Mesenchymal stem cell (in vitro differentiated cells and primary cell): Measurements from ENCODE around the gene CCDC171.

Experiments
- DNase-seq: peaks from one replicate; pipeline ENCODE4 v3.0.0-alpha.2; 2013
- H2AFZ ChIP-seq: one replicate; pipeline ENCODE4 v1.6.1; 2013; ENCODE audit warnings: low read depth, mild to moderate bottlenecking, control low read depth, inconsistent platforms, low read length, moderate library complexity
- H2AK5ac ChIP-seq: 2 replicates; pipeline ENCODE4 v1.6.1; 2013; ENCODE audit warnings: low read length, moderate library complexity, mild to moderate bottlenecking, inconsistent platforms; ENCODE audit not compliant: severe bottlenecking
- H2BK120ac ChIP-seq: one replicate; pipeline ENCODE4 v1.6.1; 2013; ENCODE audit warnings: low read depth, mild to moderate bottlenecking, inconsistent platforms, low read length, moderate library complexity
- H2BK12ac ChIP-seq, 2 experiments: one replicate each; pipeline ENCODE4 v1.6.1; 2013; ENCODE audit warnings: inconsistent platforms in 2 of 2, low read length in 2 of 2, mild to moderate bottlenecking in 2 of 2, moderate library complexity in 2 of 2, control low read depth in 1 of 2
- H2BK15ac ChIP-seq: one replicate; pipeline ENCODE4 v1.6.1; 2013; ENCODE audit warnings: mild to moderate bottlenecking, low read depth, inconsistent platforms; ENCODE audit not compliant: poor library complexity, severe bottlenecking
- H2BK5ac ChIP-seq: 2 replicates; pipeline ENCODE4 v1.6.1; 2013; ENCODE audit warnings: low read depth, mild to moderate bottlenecking, low read length, control low read depth, inconsistent platforms; ENCODE audit not compliant: poor library complexity, severe bottlenecking
- H3K14ac ChIP-seq, 2 experiments: one replicate each; pipeline ENCODE4 v1.6.1; 2013; ENCODE audit warnings: inconsistent platforms in 2 of 2, low read length in 2 of 2, control low read depth in 1 of 2, mild to moderate bottlenecking in 1 of 2, moderate library complexity in 1 of 2
- H3K18ac ChIP-seq, 2 experiments: one replicate each; pipeline ENCODE4 v1.6.1; 2013; ENCODE audit warnings: inconsistent platforms in 2 of 2, low read length in 2 of 2, control low read depth in 1 of 2, low read depth in 1 of 2, mild to moderate bottlenecking in 1 of 2
- H3K23ac ChIP-seq, 2 experiments: one replicate each; pipeline ENCODE4 v1.6.1; 2013; ENCODE audit warnings: inconsistent platforms in 2 of 2, low read length in 2 of 2, mild to moderate bottlenecking in 2 of 2, moderate library complexity in 2 of 2, control low read depth in 1 of 2
- H3K27ac ChIP-seq: 2 replicates; pipeline ENCODE4 v1.5.1; 2013; ENCODE audit warnings: mild to moderate bottlenecking, moderate library complexity, low read length, control low read depth, inconsistent platforms; ENCODE audit not compliant: poor library complexity, severe bottlenecking
- H3K27me3 ChIP-seq, 2 experiments: 2 replicates each; pipeline versions ENCODE4 v1.6.1 to v1.7.0; 2013; ENCODE audit warnings: low read length in 2 of 2, mild to moderate bottlenecking in 2 of 2, moderate library complexity in 2 of 2, control low read depth in 1 of 2, inconsistent platforms in 1 of 2; ENCODE audit not compliant: control insufficient read depth in 1 of 2, insufficient read depth in 1 of 2
- H3K36me3 ChIP-seq, 2 experiments: 2 replicates each; pipeline versions ENCODE4 v1.6.1 to v1.7.0; 2013; ENCODE audit warnings: low read length in 2 of 2, control low read depth in 1 of 2, inconsistent platforms in 1 of 2, low read depth in 1 of 2, mild to moderate bottlenecking in 1 of 2; ENCODE audit not compliant: insufficient read depth in 2 of 2, control insufficient read depth in 1 of 2
- H3K4ac ChIP-seq, 2 experiments: one replicate each; pipeline ENCODE4 v1.6.1; 2013; ENCODE audit warnings: inconsistent platforms in 2 of 2, low read length in 2 of 2, mild to moderate bottlenecking in 2 of 2, moderate library complexity in 2 of 2, control low read depth in 1 of 2, low read depth in 1 of 2
- H3K4me1 ChIP-seq: 2 replicates; pipeline ENCODE4 v1.6.1; 2013; ENCODE audit warnings: low read depth, low read length, control low read depth; ENCODE audit not compliant: control insufficient read depth, insufficient read depth
- H3K4me2 ChIP-seq: 2 replicates; pipeline ENCODE4 v1.6.1; 2013; ENCODE audit warnings: low read length, mild to moderate bottlenecking, inconsistent platforms; ENCODE audit not compliant: poor library complexity, severe bottlenecking
- H3K4me3 ChIP-seq, 2 experiments: 2 replicates each; pipeline versions ENCODE4 v1.5.1 to v1.7.0; 2013; ENCODE audit warnings: low read length in 2 of 2, mild to moderate bottlenecking in 2 of 2, control low read depth in 1 of 2, low read depth in 1 of 2; ENCODE audit not compliant: insufficient read depth in 1 of 2
- H3K79me1 ChIP-seq: replicated peaks from 2 replicates; pipeline ENCODE4 v1.6.1; 2013; ENCODE audit warnings: mild to moderate bottlenecking, control low read depth, low read length, inconsistent platforms; ENCODE audit not compliant: poor library complexity, severe bottlenecking
- H3K9ac ChIP-seq: 2 replicates; pipeline ENCODE4 v1.7.0; 2013; ENCODE audit warnings: mild to moderate bottlenecking, low read length, moderate library complexity
- H3K9me3 ChIP-seq: 2 replicates; pipeline ENCODE4 v1.7.0; 2013; ENCODE audit warnings: mild to moderate bottlenecking, low read length; ENCODE audit not compliant: control insufficient read depth
- H4K8ac ChIP-seq: one replicate; pipeline ENCODE4 v1.6.1; 2013; ENCODE audit warnings: inconsistent platforms, mild to moderate bottlenecking, low read length, moderate library complexity
- H4K91ac ChIP-seq: one replicate; pipeline ENCODE4 v1.6.1; 2013; ENCODE audit warnings: mild to moderate bottlenecking, low read length, inconsistent platforms
- WGBS: methylation state at CpG from one replicate; pipeline ENCODE4 v1.1.7; 2013; ENCODE audit warnings: mixed read lengths; 5-methylcytosine and 5-hydroxymethylcytosine counted together

CCDC171 gene

DNA sequence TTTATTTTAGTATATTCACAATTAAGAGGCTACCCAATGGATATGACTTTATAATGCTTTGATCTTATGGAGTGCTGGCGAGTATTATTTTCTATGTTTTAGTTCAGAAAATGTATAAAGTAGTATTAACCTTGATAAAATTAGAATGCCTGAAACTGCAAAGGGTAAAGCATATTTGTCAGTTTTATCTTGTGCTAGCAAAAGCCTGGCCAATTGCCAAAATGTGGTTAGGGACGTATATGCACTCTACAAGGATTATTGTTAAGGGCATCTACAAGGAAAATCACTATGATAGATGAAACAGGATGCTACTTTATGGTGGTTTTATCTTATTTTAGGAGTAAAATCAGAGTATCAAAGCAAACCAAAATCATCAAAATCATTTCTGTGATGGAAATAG lies 281.7 kb downstream of the CCDC171 start:
- Histone ChIP-seq H3K79me1 (no peaks in the 10 kb centered on the region), H3K4ac (no peak overlapping the region), H3K18ac (no peak overlapping the region), H4K8ac (no peak overlapping the region), H3K4me1 (no peaks in the 10 kb centered on the region), H3K27ac (no peak overlapping the region), H3K9ac (no peak overlapping the region), H2BK15ac (no peak overlapping the region), H3K27me3 (no peaks in the 10 kb centered on the region), H3K36me3 (no peaks in the 10 kb centered on the region), H3K4me3 (no peak overlapping the region), H3K14ac (no peak overlapping the region), H2BK5ac (no peak overlapping the region), H2AFZ (no peak overlapping the region), H3K23ac (no peak overlapping the region), H3K4me2 (no peak overlapping the region), H2AK5ac (no peak overlapping the region), H4K91ac (no peak overlapping the region), H2BK120ac (no peak overlapping the region), H2BK12ac (no peak overlapping the region), H3K9me3 (no peaks in the 10 kb centered on the region)
- WGBS: 94% methylated on average over 1 of the region's 2 CpGs
- DNase-seq: peak; percentile 36

GRCh38 chr9:15837079-15837679 lies 284.3 kb downstream of the CCDC171 start:
- H2BK12ac ChIP-seq: no peak overlapping the region

DNA sequence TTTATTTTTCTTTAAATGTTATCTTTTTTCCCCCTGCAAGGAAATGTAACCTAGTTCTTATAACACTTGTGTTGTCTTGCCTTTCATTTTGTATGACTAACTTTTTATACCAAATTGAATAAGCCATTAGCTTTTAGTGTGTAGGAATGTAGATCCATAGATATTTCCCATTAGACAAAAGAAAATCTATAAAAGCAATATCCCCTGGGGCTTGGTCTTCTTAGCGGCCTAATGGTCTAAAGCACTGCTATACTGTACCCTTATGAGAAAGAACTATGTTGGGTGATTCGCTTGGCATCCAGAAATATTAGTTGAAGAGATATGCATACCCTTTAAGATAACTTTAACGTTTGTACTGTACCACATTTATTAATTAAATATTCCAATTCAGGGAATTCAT lies 289.2 kb downstream of the CCDC171 start:
- Histone ChIP-seq H3K27me3 (no peaks in the 10 kb centered on the region), H3K23ac (no peak overlapping the region), H3K36me3 (no peaks in the 10 kb centered on the region), H3K9ac (no peak overlapping the region), H3K4me2 (no peak overlapping the region), H3K14ac (no peak overlapping the region), H2BK15ac (no peak overlapping the region), H3K4ac (no peak overlapping the region), H3K18ac (no peak overlapping the region), H3K27ac (no peak overlapping the region), H2AFZ (no peak overlapping the region), H4K91ac (no peak overlapping the region), H3K4me1 (no peaks in the 10 kb centered on the region), H3K79me1 (no peaks in the 10 kb centered on the region), H2BK12ac (no peak overlapping the region), H3K4me3 (no peak overlapping the region), H3K9me3 (no peaks in the 10 kb centered on the region), H2AK5ac (no peak overlapping the region), H4K8ac (no peak overlapping the region), H2BK120ac (no peak overlapping the region), H2BK5ac (no peak overlapping the region)
- 80% methylated on average over 1 of the region's 3 CpGs for WGBS
- no peak for DNase-seq

More at GRCh38 chr9:15837079-15837679, 284.3 kb downstream of the CCDC171 start:
- no peak overlapping the region for H3K4me2 ChIP-seq
- no peak overlapping the region for H2BK15ac ChIP-seq
- no peaks in the 10 kb centered on the region for H3K27me3 ChIP-seq
- H2BK5ac ChIP-seq: no peak overlapping the region
- no peak overlapping the region for H4K91ac ChIP-seq
- H3K18ac ChIP-seq: no peak overlapping the region
- no peak overlapping the region for H3K14ac ChIP-seq
- no peaks in the 10 kb centered on the region for H3K36me3 ChIP-seq
- no peaks in the 10 kb centered on the region for H3K79me1 ChIP-seq
- no peak overlapping the region for H2AK5ac ChIP-seq
- DNase-seq: peak; percentile 65
- no peak overlapping the region for H3K4ac ChIP-seq
- H4K8ac ChIP-seq: no peak overlapping the region
- H3K4me3 ChIP-seq: no peak overlapping the region
- H2AFZ ChIP-seq: no peak overlapping the region
- H3K23ac ChIP-seq: no peak overlapping the region
- H3K9me3 ChIP-seq: no peaks in the 10 kb centered on the region
- H3K4me1 ChIP-seq: no peaks in the 10 kb centered on the region
- no CpG with 5 or more reads among the region's 4 CpGs for WGBS
- H3K9ac ChIP-seq: no peak overlapping the region
- H3K27ac ChIP-seq: no peak overlapping the region
- no peak overlapping the region for H2BK120ac ChIP-seq

- no peak overlapping the region for H2AK5ac ChIP-seq
- H2BK15ac ChIP-seq: no peak overlapping the region
- no peak overlapping the region for H4K91ac ChIP-seq
- no peak overlapping the region for H2BK120ac ChIP-seq
- no peak overlapping the region for H2BK12ac ChIP-seq
- no peak overlapping the region for H3K23ac ChIP-seq
- no peaks in the 10 kb centered on the region for H3K4me1 ChIP-seq
- no peak overlapping the region for H3K14ac ChIP-seq
- H3K27me3 ChIP-seq: no peaks in the 10 kb centered on the region
- no peak overlapping the region for H3K9ac ChIP-seq
- H4K8ac ChIP-seq: no peak overlapping the region
- H3K36me3 ChIP-seq: no peaks in the 10 kb centered on the region
- no peak overlapping the region for H2AFZ ChIP-seq
- no peak overlapping the region for H3K4me3 ChIP-seq
- no peak overlapping the region for H3K18ac ChIP-seq
- DNase-seq: no peak
- H3K4ac ChIP-seq: no peak overlapping the region
- H3K4me2 ChIP-seq: no peak overlapping the region
- H3K79me1 ChIP-seq: no peaks in the 10 kb centered on the region
- H2BK5ac ChIP-seq: no peak overlapping the region
- H3K27ac ChIP-seq: no peak overlapping the region
- H3K9me3 ChIP-seq: no peaks in the 10 kb centered on the region
Observed at GRCh38 chr9:15843316-15843715, 290.5 kb downstream of the CCDC171 start.
